Measurements from ENCODE around the gene EDDM13.
"Not testable (repeated sequence)": the region's sequence is repeated elsewhere in the genome, so short reads cannot be mapped to it uniquely, and the experiment has no call there.

DNA sequence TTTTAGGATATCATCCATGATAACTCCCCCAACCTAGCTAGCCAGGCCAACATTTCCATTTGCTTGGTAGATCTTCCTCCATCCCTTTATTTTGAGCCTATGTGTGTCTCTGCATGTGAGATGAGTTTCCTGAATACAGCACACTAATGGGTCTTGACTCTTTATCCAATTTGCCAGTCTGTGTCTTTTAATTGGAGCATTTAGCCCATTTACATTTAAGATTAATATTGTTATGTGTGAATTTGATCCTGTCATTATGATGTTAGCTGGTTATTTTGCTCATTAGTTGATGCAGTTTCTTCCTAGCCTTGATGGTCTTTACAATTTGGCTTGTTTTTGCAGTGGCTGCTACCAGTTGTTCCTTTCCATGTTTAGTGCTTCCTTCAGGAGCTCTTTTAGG is 62.8 kb downstream of the EDDM13 start:
- TF ChIP-seq, protein P1, sequence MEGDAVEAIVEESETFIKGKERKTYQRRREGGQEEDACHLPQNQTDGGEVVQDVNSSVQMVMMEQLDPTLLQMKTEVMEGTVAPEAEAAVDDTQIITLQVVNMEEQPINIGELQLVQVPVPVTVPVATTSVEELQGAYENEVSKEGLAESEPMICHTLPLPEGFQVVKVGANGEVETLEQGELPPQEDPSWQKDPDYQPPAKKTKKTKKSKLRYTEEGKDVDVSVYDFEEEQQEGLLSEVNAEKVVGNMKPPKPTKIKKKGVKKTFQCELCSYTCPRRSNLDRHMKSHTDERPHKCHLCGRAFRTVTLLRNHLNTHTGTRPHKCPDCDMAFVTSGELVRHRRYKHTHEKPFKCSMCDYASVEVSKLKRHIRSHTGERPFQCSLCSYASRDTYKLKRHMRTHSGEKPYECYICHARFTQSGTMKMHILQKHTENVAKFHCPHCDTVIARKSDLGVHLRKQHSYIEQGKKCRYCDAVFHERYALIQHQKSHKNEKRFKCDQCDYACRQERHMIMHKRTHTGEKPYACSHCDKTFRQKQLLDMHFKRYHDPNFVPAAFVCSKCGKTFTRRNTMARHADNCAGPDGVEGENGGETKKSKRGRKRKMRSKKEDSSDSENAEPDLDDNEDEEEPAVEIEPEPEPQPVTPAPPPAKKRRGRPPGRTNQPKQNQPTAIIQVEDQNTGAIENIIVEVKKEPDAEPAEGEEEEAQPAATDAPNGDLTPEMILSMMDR (IDR thresholded peaks at IDR 0.05; ENCODE audit: low read length) = not testable (repeated sequence)
- TF ChIP-seq EZH2 (optimal IDR thresholded peaks at IDR 0.05; ENCODE audit: low read depth, low read length) = not testable (repeated sequence)

Data from MM.1S (cell line).